Endothelial cell (in vitro differentiated cells): Measurements from ENCODE around the gene SH3D19. TPM values are rescaled to one million over a fixed set of nuclear protein-coding genes. Genes with fewer than 3 reads are reported as not detected.

Experiments
- DNase-seq: peaks from one replicate; pipeline ENCODE4 v3.0.0; 2021; ENCODE audit warnings: low spot score
- H3K27ac Mint-ChIP-seq: one replicate; pipeline ENCODE4 v1.8.0; 2021; ENCODE audit warnings: mixed read lengths, inconsistent platforms; ENCODE audit not compliant: unreplicated experiment
- H3K27me3 Mint-ChIP-seq: one replicate; pipeline ENCODE4 v1.8.0; 2021; ENCODE audit warnings: mild to moderate bottlenecking, moderate library complexity, mixed read lengths, inconsistent platforms; ENCODE audit not compliant: unreplicated experiment
- H3K36me3 Mint-ChIP-seq: one replicate; pipeline ENCODE4 v1.8.0; 2021; ENCODE audit warnings: mild to moderate bottlenecking, low read depth, mixed read lengths, inconsistent platforms; ENCODE audit not compliant: unreplicated experiment
- H3K4me1 Mint-ChIP-seq: one replicate; pipeline ENCODE4 v1.8.0; 2021; ENCODE audit warnings: mild to moderate bottlenecking, mixed read lengths, inconsistent platforms; ENCODE audit not compliant: unreplicated experiment
- H3K4me3 Mint-ChIP-seq: one replicate; pipeline ENCODE4 v1.8.0; 2021; ENCODE audit warnings: mild to moderate bottlenecking, mixed read lengths, inconsistent platforms; ENCODE audit not compliant: unreplicated experiment
- H3K9me3 Mint-ChIP-seq: one replicate; pipeline ENCODE4 v1.8.0; 2021; ENCODE audit warnings: mixed read lengths, inconsistent platforms; ENCODE audit not compliant: unreplicated experiment
- CTCF ChIP-seq: fragments of 200-600 bp; sonication (generic); IDR thresholded peaks from one replicate; pipeline ENCODE4 v1.5.0; 2021; ENCODE audit warnings: antibody characterized with exemption; ENCODE audit not compliant: unreplicated experiment
- total RNA-seq: library from RNA; stranded (reverse); fragmentation: NEBNext Ultra II Directional; extraction: Animal tissue kit (Norgen Biotek cat#: 25700); gene quantifications from one replicate; pipeline ENCODE4 v1.2.1, GENCODE V29; 2021; ENCODE audit not compliant: unreplicated experiment

Gene SH3D19
- total RNA-seq, 1 donor from 2014 or later: 89.5 TPM

DNA sequence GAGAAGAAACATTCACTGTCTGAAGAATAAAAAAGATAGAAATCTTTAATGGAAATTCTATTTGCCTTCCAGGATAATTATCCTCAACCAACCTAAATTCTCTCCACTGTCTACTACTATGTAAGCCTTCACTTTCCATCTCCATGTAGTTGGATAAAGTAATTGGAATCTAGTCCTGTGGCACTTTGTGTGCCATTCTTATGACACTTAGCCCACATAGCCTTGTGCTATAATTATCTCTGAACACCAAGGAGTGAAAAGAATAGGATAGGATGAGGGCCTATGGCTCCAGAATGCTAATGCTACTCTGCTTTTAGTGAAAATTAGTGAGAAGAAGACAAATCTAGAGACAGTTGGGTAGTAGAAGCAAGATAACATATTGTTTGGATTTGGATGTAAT, 28.2 kb downstream of the SH3D19 start:
- H3K27ac Mint-ChIP-seq: no peak overlapping the region
- DNase-seq: no peak
- TF ChIP-seq CTCF: no peak

GRCh38 chr4:151296227-151296626, 29.2 kb downstream of the SH3D19 start:
- TF ChIP-seq CTCF: no peak
- no peaks in the 10 kb centered on the region for H3K9me3 Mint-ChIP-seq
- peaks cover 25% of the 10 kb centered on the region for H3K4me1 Mint-ChIP-seq
- H3K36me3 Mint-ChIP-seq: peaks cover 12% of the 10 kb centered on the region
- DNase-seq: no peak
- H3K27ac Mint-ChIP-seq: no peak overlapping the region
- no peak overlapping the region for H3K4me3 Mint-ChIP-seq
- H3K27me3 Mint-ChIP-seq: peaks cover 4% of the 10 kb centered on the region

More for the DNA sequence above, 28.2 kb downstream of the SH3D19 start:
- peaks cover 28% of the 10 kb centered on the region for H3K4me1 Mint-ChIP-seq
- H3K27me3 Mint-ChIP-seq: peaks cover 4% of the 10 kb centered on the region
- H3K4me3 Mint-ChIP-seq: no peak overlapping the region
- peaks cover 15% of the 10 kb centered on the region for H3K36me3 Mint-ChIP-seq
- H3K9me3 Mint-ChIP-seq: no peaks in the 10 kb centered on the region

DNA sequence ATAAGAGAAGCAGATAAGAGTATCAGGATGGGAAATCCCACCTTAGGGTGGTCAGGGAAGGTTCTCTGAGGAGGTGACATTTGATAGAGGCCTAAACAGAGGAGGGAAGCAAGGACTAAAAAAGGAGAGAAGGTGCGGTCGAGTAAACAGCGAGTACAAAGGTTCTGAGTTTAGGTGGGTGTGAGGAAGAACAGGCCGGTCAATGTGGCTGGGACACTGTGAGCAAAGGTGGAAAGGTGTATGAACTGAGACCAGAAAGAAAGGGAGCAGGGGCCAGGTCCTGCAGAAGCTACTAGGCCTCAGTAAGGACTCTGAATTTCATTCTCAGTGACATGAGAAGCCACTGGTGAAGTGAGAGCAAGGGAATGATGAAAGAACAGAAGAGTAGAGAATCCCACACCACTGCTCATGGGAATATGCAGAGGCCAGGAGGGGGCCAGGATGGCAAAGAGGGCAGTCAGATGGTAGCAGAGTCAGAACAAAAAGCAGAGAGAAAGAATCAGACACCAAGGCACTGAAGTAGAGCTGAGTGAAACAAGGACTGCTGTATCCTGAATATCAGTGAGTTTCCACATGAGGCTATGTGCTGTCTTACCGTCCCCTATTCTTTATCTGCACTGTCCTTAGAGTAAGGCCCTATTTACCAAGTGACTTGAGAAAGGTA, 30.4 kb downstream of the SH3D19 start:
- Mint-ChIP-seq H3K27ac (no peak overlapping the region), H3K9me3 (no peaks in the 10 kb centered on the region), H3K4me1 (peaks cover 25% of the 10 kb centered on the region), H3K36me3 (peaks cover 20% of the 10 kb centered on the region), H3K27me3 (peaks cover 4% of the 10 kb centered on the region), H3K4me3 (no peak overlapping the region)
- no peak for TF ChIP-seq CTCF
- no peak for DNase-seq

GRCh38 chr4:151292038-151292437, 33.4 kb downstream of the SH3D19 start:
- no peak overlapping the region for H3K4me3 Mint-ChIP-seq
- DNase-seq: no peak
- no peaks in the 10 kb centered on the region for H3K27me3 Mint-ChIP-seq
- no peak for TF ChIP-seq CTCF
- H3K9me3 Mint-ChIP-seq: no peaks in the 10 kb centered on the region
- H3K36me3 Mint-ChIP-seq: peaks cover 20% of the 10 kb centered on the region
- no peak overlapping the region for H3K27ac Mint-ChIP-seq
- peaks cover 17% of the 10 kb centered on the region for H3K4me1 Mint-ChIP-seq

DNA sequence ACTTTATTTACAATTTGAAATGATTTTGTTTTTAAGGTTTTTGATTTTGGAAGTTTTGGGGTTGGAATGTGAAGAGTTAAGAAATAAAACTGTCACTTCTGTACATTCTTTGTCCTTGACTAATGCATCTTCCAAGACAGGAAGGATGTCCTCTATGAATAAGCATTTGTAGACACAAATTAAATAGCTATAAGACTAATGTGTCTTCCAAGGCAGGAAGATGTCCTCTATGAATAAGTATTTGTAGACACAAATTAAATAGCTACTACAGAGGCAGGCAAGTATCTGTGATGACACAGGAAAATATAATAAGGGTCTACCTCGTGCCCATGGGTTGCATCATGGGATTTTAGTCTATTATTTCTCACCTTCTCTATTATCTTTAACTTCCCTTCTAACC, 33.9 kb downstream of the SH3D19 start:
- DNase-seq: no peak
- H3K27me3 Mint-ChIP-seq: no peaks in the 10 kb centered on the region
- no peak for TF ChIP-seq CTCF
- peaks cover 20% of the 10 kb centered on the region for H3K36me3 Mint-ChIP-seq
- no peaks in the 10 kb centered on the region for H3K9me3 Mint-ChIP-seq
- H3K4me3 Mint-ChIP-seq: no peak overlapping the region
- no peak overlapping the region for H3K27ac Mint-ChIP-seq
- peaks cover 17% of the 10 kb centered on the region for H3K4me1 Mint-ChIP-seq
